K562 (cell line): ENCODE results near the gene GPX2. TPM values are rescaled to one million over a fixed set of nuclear protein-coding genes. Genes with fewer than 3 reads are reported as not detected.

ENCODE experiments used
- BRD9 ChIP-seq: fragments of 450-650 bp; IDR thresholded peaks from 2 replicates; pipeline ENCODE4 v1.6.1; 2018; ENCODE audit warnings: low read depth; ENCODE audit not compliant: partially characterized antibody
- CEBPG ChIP-seq, 3 experiments: fragments of 200-800 bp in 1 of 3; sonication (Bioruptor generic) in 1 of 3; sonication (generic) in 1 of 3; formaldehyde crosslinking in 1 of 3; IDR thresholded peaks in 2 of 3; conservative IDR thresholded peaks in 1 of 3; 2 replicates each; pipeline versions ENCODE4 v1.6.1 to v1.8.0; 2016 to 2022; ENCODE audit warnings: missing compliant biosample characterization in 2 of 3, missing genetic modification characterization in 2 of 3, mild to moderate bottlenecking in 1 of 3, missing genetic modification reagents in 1 of 3
- CTCFL ChIP-seq: IDR thresholded peaks from 2 replicates; pipeline ENCODE4 v1.6.1; 2011; ENCODE audit warnings: borderline replicate concordance, low read depth, mild to moderate bottlenecking, moderate library complexity, low read length; ENCODE audit not compliant: insufficient read depth, poor library complexity, severe bottlenecking
- E2F3 ChIP-seq: fragments of 250-450 bp; sonication (Bioruptor Pico); IDR thresholded peaks from 2 replicates; pipeline ENCODE4 v1.4.0; 2020; ENCODE audit warnings: mild to moderate bottlenecking
- E2F8 ChIP-seq: fragments of 450-650 bp; IDR thresholded peaks from 2 replicates; pipeline ENCODE4 v1.7.1; 2018; ENCODE audit warnings: mild to moderate bottlenecking, low read depth; ENCODE audit not compliant: partially characterized antibody
- MEF2D ChIP-seq: conservative IDR thresholded peaks from 2 replicates; pipeline ENCODE4 v1.6.1; 2016; ENCODE audit warnings: low read depth, missing genetic modification characterization, missing compliant biosample characterization
- NUFIP1 ChIP-seq: fragments of 450-650 bp; IDR thresholded peaks from 2 replicates; pipeline ENCODE4 v1.6.1; 2018; ENCODE audit not compliant: partially characterized antibody
- RBM17 ChIP-seq: fragments of 200-400 bp; formaldehyde crosslinking; IDR thresholded peaks from 2 replicates; pipeline ENCODE4 v1.6.1; 2017; ENCODE audit warnings: low read depth, mild to moderate bottlenecking, low read length, borderline replicate concordance
- THAP7 ChIP-seq: fragments of 250-450 bp; sonication (Bioruptor Pico); IDR thresholded peaks from 2 replicates; pipeline ENCODE4 v1.5.0; 2021
- XRCC5 ChIP-seq: fragments of 200-400 bp; formaldehyde crosslinking; IDR thresholded peaks from 2 replicates; pipeline ENCODE4 v1.6.1; 2017; ENCODE audit warnings: low read depth, mild to moderate bottlenecking, low read length
- ZNF444 ChIP-seq: fragments of 250-450 bp; sonication (Bioruptor Pico); IDR thresholded peaks from 2 replicates; pipeline ENCODE4 v1.4.0; 2020; ENCODE audit warnings: mild to moderate bottlenecking, moderate library complexity
- ZNF551 ChIP-seq: fragments of 250-450 bp; sonication (Bioruptor Pico); IDR thresholded peaks from 2 replicates; pipeline ENCODE4 v1.5.0; 2021; ENCODE audit warnings: mild to moderate bottlenecking, moderate library complexity
- polyA plus RNA-seq, 8 experiments: library from polyadenylated mRNA; depleted of rRNA in 4 of 8; stranded (reverse) in 5 of 8; unstranded in 3 of 8; fragments of >200 nt; fragmentation: Nextera tagmentation in 2 of 8; fragmentation: Illumina TruSeq in 1 of 8; extraction: Ambion mirVana in 2 of 8; extraction: Trizol in 1 of 8; gene quantifications; 2 replicates each; pipeline versions ENCODE4 v1.2.1 to v1.2.3, GENCODE V29; 2011 to 2014; ENCODE audit warnings: inconsistent platforms in 1 of 8, missing spikeins in 1 of 8
- total RNA-seq, 7 experiments: library from RNA; depleted of rRNA in 6 of 7; stranded (reverse); fragments of >200 nt in 6 of 7; fragmentation: Illumina TruSeq in 2 of 7; extraction: Trizol in 2 of 7; gene quantifications; 2 replicates each; pipeline versions ENCODE4 v1.2.1 to v1.2.3, GENCODE V29; 2011 to 2021; ENCODE audit warnings: low replicate concordance in 1 of 7
- TF ChIP-seq, protein P1 (sequence below): fragments of 450-650 bp; IDR thresholded peaks from 2 replicates; pipeline ENCODE4 v1.6.1; 2014; ENCODE audit warnings: low read depth, mild to moderate bottlenecking, moderate library complexity, borderline replicate concordance
- TF ChIP-seq, protein P2 (sequence below): fragments of 250-450 bp; sonication (Bioruptor Pico); IDR thresholded peaks from 2 replicates; pipeline ENCODE4 v1.8.0; 2022; ENCODE audit warnings: inconsistent platforms

The GPX2 gene
- total and polyA plus RNA-seq, 9 of the 15 experiments (the other 6 are each of a cell fraction or from before 2014, with no cell fraction given) = 0.24 TPM; not detected in 8

DNA sequence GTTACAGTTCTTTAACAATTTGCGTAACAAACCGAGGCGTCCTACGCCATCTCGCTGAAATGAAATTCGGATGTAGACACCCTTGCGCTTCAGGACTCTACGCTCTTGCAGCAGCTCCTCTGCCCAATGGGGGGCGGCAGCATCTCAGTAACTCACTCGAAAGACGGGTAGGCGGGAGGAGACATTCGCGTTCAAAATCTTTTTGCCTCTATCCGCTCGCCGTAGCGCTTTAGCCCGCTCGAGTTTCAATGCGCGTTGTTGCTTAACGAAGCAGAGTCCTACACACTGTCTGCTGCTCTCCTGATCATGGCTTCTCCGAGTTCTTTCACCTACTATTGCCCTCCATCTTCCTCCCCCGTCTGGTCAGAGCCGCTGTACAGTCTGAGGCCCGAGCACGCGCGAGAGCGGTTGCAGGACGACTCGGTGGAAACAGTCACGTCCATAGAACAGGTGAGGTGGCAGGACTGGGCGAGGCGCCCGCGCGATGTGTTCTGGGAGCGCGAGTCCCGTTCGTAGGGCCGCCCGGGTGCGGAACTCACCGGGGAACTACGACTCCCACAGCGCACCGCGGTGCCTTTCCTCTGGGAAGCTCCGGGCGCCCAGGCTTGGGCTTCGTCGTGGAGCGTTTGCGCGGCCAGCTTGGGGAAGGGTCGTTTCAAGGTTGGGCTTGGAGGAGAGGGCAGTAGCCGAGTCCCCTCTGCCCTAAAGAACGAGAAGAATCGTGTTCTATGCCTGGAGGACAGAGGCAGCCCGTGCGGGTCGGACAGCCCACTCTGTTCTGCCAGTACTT lies 44.3 kb upstream of the GPX2 start, which contains the start of gene FNTB (continued):
- TF ChIP-seq BRD9 (no peak), ZNF551 (CRISPR knock-in tag) (no peak), E2F3 (CRISPR knock-in tag) (peak; percentile 15; the same call in 1 of the 2 replicates), E2F8 (peak; percentile 28), NUFIP1 (no peak), MEF2D (no peak), RBM17 (no peak), XRCC5 (peak; percentile 86; the same call in 1 of the 2 replicates), CEBPG (CRISPR knock-in tag; IDR thresholded peaks at IDR 0.05) (peak; percentile 78; the same call in 1 of the 2 replicates), CEBPG (tag; conservative IDR thresholded peaks at IDR 0.05 in 1 of 2, IDR thresholded peaks at IDR 0.05 in 1 of 2) (peak in 1 of 2 experiments; percentile 68; a peak in 3 of 4 replicates), THAP7 (CRISPR knock-in tag) (no peak), CTCFL (no peak), ZNF444 (no peak)
- TF ChIP-seq, protein P1, sequence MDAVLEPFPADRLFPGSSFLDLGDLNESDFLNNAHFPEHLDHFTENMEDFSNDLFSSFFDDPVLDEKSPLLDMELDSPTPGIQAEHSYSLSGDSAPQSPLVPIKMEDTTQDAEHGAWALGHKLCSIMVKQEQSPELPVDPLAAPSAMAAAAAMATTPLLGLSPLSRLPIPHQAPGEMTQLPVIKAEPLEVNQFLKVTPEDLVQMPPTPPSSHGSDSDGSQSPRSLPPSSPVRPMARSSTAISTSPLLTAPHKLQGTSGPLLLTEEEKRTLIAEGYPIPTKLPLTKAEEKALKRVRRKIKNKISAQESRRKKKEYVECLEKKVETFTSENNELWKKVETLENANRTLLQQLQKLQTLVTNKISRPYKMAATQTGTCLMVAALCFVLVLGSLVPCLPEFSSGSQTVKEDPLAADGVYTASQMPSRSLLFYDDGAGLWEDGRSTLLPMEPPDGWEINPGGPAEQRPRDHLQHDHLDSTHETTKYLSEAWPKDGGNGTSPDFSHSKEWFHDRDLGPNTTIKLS = peak; percentile 98
- TF ChIP-seq, protein P2, sequence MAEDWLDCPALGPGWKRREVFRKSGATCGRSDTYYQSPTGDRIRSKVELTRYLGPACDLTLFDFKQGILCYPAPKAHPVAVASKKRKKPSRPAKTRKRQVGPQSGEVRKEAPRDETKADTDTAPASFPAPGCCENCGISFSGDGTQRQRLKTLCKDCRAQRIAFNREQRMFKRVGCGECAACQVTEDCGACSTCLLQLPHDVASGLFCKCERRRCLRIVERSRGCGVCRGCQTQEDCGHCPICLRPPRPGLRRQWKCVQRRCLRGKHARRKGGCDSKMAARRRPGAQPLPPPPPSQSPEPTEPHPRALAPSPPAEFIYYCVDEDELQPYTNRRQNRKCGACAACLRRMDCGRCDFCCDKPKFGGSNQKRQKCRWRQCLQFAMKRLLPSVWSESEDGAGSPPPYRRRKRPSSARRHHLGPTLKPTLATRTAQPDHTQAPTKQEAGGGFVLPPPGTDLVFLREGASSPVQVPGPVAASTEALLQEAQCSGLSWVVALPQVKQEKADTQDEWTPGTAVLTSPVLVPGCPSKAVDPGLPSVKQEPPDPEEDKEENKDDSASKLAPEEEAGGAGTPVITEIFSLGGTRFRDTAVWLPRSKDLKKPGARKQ (CRISPR knock-in tag) = no peak
